GM03348 (cell line): ENCODE results near the gene ZXDA.

Experiments
- DNase-seq: peaks from one replicate; pipeline ENCODE4 v3.0.0; 2012; ENCODE audit warnings: low spot score

ZXDA gene

DNA sequence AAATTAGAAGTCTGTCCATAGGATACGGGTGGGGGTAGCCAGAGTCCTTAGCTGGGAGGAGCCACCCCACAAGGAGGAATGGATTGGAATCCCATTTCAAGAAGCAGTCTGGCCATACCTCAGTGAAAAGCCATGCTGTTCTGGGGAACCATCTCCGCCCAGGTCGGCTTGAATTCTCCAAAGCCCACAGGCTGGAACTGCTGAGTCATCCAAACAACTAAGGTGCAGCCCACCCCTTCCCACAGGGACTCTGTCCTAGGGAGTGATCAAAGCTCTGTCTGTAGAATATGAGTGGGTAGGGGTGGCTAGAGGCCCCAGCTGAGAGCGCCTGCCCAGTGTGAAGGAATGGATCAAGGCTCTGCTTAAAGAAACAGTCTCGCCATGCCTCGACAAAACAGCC is 38.8 kb downstream of the ZXDA start:
- DNase-seq: no peak
